Measurements from ENCODE around the gene UVRAG.

Gene UVRAG

DNA sequence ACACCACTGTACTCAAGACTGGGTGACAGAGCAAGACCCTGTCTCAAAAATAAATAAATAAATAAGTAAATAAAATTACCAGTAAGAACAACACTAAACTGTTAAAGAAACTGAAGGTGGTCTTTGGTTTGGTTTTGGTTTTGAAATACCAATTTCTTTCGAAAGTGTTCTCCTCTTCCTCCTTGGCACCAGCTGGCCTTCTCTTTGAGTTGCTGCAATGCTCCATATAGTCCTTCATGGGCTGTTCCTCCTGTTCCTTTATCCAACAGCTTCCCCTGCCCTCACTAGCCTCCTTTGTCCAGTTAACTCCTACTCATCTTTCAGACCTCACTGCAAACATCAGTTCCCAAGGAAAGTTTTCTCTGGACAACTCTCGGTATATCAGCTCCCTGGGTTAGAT is 5.0 kb upstream of the UVRAG start:
- DNase-seq (ENCODE audit: low spot score) = no peak

DNA sequence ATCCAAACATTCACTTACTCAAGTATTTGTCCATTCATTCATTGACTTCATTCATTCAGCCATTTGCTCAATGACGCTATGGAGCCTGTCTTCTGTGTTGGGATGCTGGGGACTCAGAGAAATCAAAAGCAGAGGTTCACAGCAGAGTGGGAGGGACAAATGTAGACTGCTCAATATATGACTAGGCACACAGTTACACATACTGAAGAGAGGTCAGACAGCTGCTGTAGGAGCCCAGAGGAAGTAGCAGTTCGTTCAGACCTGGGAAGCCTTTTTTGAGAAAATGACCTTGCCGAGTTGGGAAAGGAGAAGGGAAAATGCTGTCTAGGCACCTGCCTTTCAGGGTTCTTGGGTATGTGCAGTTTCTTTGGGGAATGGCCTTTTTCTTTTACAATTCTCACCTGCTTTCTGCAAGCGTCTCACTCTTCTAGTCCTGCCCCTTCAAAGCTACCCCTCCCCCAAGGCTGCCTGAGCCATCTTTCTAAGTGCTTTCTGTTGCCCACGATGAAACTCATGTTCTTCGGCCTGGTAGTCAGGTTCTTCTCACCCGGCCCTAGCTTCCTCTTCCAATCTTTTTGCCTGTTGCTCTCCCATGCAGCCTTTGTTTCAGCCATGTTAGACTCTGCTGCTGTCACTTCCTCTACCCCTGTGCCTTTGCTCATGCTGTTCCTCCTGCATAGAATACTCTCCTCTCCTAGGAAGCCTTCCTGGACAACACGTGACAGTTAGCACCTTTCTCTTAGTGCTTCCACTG is 4.2 kb upstream of the UVRAG start:
- no peak for DNase-seq (ENCODE audit: low spot score)

DNA sequence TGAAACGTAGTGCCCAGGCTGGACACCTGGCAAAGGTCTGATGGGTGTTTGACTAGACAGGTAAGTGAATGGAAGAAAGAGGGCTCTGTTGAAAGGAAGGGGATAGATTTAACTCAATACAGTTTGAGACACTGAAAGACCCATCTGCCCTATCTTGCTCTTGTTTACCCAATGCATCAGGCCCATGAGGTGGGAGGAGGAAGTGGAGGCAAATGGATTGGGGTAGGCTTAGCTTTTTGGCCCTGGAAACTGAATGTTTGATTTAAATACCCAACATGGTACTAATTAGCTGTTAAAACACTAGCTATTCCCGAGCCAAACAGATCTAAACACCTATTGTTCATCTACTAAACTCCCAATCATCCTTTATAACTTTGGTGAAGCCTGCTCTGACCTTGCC is 3.5 kb upstream of the UVRAG start:
- DNase-seq (ENCODE audit: low spot score) = no peak

DNA sequence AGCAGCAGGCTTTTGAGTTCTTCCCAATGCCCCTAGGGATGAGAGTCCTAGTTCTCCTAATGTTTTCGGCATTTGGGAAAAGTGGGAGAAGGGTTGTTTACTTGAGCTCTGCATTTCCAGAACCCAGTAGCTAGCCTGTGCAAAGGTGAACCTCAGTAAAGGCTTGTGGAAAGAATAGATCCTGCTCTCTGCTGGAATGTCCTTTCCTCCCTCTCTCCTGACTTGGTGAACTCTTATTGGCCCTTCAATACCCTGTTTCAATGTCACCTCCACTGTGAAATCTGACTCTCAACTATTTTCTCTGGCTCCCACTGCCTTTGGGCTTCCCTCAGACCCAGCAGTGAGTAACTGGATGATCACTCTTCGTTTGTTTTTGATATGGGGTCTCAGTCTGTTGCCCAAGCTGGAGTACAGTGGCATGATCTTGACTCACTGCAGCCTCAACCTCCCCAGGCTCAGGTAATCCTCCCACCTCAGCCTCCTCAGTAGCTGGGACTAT is 2.4 kb upstream of the UVRAG start:
- DNase-seq (ENCODE audit: low spot score) = no peak

DNA sequence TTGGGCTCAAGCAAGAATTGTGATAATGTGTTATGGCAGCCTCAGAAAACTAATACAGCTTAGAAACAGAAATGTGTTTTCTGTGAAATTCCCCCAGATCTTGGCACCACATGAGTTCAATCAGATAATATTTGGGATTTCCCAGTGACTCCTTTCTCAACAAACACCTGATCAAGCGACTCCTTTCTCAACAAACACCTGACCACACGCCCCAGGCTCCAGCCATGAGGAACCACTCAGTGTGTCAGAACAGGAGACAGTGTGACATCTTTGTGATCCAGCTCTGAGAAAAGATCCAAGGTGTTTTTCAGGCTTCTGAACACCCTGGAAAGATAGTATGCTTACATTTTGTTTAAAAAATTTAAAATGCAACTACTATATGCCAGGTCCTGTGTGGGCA is 1.9 kb upstream of the UVRAG start:
- no peak for DNase-seq (ENCODE audit: low spot score)

DNA sequence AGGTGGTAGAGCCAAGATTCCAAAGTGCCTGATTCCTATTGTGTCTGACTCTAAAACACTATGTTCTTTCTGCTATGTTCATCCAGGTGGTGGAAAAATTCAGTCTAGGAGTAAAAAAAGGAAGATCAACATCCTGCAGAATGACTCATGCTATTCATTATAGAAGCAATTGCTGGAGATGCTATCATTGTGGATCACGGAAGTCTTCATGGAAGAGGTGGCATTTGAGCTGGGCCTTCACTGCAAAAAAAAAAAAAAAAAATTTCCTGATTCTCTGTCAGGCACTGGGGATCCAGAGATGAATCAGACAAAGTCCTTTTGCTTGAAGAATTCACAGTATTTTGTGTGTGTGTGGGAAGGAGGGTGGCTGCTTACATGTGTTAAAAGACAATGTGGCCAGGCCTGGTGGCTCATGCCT is 1.4 kb upstream of the UVRAG start:
- no peak for DNase-seq (ENCODE audit: low spot score)

DNA sequence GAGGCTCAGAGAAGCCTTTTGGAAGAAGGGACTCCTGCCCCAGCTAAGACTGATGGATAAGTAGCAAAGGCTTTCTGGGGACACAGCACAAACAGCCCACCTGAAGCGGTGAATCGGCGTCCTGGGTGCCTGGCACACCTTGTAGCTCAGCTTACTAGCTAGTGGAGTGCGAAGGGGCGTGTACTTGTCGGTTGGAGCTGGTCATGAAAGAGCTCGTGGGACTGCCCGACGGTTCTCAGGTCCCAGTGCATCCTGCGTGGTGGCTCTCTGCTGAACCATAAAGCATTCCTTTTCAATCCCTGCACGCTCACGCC is 690 bp upstream of the UVRAG start:
- DNase-seq (ENCODE audit: low spot score) = no peak

DNA sequence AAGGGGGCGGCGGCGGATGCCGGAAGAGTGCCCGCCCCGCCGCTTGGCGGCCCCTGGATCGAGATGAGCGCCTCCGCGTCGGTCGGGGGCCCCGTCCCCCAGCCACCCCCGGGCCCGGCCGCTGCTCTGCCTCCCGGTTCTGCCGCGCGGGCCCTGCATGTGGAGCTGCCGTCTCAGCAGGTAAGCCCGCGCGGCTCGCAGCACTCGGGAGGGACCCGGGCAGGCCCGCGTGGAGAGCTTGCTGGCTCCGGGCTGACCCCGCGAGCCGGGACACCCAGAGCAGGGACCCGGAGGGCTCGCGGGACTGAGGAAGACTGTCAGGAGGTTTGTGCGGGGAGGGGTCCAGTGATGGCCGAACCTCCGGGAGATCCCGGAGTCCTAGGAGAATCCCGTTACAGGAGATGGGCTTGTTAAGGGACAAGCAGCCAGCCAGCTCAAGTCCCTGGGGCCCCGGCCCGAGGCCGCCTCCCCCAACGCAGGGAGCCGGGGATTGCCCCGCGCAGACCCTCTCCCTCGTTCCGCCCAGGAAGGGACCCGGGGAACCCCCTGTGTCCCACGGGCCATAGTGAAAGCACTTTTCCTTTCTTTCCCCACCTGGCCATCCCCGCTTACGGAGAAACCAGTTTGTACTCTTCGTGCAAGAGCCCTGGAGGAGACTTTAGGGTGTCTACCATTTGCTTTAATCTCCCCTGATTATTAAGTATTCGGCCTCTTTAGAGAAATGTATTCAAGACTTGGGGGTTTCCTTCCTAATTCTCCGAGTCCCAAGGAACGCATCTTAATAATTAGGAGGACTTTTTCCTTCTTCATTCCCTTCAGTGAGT is 547 bp downstream of the UVRAG start:
- no peak for DNase-seq (ENCODE audit: low spot score)

DNA sequence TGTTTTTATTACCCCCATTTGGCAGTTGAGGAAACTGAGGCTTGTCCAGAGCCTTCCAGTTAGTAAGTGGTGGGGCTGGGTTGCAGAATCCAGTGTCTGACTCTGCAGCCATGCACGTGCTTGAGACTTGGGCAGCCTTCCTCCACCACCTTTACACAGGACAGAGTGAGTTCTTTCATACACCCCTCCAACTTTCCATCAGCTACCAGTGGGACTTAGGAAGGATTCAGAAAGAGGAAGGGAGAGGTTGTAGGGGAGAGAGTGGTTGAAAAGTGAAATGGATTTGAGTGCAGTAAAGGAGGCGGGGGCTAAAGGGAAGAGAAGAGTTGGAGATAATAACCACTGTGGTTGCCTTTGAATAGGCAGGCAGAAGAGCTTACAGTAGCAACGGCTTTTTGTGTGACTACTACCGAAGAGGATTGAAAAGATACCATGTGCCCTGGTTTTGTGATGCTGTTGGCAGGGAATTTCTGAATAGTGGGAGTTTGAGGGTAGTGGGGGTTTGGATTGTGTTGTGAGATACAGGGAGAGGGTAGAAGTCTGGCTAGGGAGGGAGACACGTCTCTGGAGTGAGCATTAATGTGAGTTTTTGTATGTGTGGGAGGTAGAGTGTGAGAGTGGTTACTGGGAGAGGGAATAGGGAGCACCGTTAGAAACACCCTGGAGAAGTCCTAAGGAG is 1.7 kb downstream of the UVRAG start:
- no peak for DNase-seq (ENCODE audit: low spot score)

DNA sequence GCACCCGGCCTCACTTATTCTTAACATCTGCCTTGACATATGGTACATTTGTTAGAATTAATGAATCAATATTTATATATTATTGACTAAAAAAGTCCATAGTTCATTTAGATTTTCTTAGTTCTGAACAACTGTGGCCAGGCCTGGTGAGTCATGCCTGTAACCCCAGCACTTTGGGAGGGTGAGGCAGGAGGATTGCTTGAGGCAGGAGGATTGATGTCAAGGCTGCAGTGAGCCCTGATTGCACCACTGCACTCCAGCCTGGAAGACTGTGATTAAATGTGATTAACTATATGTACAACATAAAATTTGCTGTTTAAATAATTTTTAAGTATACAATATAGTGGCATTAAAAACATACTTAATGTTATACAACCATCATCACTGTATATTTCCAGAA is 5.6 kb downstream of the UVRAG start:
- no peak for DNase-seq (ENCODE audit: low spot score)

DNA sequence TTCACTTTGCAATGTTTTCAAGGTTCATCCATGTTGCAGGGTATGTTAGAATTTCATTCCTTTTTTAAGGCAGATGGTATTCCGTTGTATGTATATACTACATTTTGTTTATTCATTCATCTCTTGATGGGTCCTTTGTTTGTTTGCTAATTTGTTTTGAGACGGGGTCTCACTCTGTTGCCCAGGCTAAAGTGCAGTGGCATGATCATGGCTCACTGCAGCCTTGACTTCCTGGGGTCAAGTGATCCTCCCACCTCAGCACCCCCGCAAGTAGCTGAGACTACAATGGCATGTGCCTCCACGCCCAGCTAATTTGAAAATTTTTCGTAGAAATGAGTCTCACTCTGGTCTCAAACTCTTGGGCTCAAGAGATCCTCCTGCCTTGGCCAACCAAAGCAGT is 6.2 kb downstream of the UVRAG start:
- DNase-seq (ENCODE audit: low spot score) = no peak

DNA sequence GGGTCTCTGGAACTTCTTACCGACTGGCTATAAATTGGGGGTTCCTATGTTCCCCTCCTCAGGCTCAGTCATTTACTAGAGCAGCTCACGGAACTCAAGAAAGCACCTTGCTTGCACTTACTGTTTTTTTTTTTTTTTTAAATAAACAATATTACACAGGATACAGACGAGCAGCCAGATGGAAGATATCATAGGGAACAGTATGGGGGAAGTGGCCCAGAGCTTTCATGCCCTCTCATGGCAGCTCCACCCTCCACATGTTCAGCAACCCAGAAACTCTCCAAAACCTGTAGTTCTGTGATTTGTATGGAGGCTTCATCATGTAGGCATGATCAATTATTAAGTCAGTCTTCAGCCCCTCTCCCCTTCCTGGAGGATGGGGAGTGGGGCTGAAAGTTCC is 7.5 kb downstream of the UVRAG start:
- no peak for DNase-seq (ENCODE audit: low spot score)

DNA sequence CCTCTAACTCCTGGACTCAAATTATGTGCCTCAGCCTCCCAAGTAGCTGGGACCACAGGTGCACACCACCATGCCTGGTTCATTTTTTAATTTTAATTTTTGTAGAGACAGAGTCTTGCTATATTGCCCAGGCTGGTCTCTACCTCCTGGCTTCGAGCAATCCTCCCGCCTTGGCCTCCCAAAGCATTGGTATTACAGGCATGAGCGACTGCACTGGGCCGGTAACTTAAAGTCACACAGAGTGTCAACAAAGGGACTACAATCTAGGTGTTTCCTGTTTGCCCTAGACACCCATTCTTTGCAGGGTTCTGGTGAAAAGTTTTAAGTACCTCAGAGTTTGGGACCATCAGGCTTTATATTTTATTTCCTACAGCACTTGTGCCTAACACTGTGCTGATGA is 8.4 kb downstream of the UVRAG start:
- DNase-seq (ENCODE audit: low spot score) = no peak

DNA sequence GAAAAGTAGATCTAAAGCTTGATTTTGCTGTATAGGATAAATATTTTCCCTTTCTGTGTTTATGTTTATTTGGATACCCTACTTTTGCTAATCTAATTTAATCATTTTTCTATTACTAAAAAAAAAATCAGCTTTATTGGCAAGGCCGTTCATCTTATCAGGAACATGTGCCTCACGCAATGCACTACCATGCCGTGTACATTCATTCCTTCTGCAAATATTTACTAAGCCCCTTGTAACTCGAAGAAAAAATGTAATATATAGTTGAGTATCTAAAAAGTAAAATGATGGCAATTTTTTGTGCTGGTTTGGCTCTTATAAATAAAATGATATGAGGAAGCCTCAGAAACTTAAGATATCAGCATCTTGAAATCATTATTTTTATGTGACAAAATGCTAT is 8.9 kb downstream of the UVRAG start:
- no peak for DNase-seq (ENCODE audit: low spot score)

DNA sequence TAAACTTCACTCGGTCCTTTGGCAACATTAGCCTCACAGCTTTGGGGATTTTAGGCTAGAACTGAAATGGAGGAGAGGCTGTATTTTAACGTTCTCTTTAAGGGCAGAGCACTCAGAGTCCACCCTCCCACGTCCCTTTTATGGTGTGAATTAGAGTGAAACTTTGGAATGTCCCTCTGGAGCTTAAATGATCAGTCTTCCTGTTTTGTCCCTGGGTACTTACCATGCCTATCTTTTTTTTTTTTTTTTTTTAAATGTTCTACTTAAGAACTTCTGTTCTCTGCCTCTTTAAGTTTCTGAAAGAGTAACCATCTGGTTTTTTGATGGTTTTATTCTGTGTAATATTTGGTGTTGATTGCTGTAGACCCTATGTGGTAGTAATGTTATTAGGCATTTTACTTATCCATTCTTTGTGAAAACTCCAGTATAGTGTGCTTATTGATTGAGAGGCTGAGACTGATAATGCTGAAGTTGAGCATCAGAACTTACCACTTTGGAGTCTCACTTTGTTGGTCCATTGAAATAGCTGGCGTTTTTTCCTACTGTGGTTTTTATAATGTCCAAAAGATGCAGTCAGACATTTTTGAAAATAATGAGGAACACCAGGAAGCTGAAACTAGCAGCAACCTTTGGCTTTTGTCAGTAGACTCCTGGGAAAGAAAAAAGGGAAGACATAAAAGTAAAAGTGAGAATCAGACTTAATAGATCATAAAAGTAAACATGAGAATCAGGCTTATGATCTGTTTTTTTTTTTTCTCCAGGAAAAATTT is 11.6 kb downstream of the UVRAG start:
- no peak for DNase-seq (ENCODE audit: low spot score)

DNA sequence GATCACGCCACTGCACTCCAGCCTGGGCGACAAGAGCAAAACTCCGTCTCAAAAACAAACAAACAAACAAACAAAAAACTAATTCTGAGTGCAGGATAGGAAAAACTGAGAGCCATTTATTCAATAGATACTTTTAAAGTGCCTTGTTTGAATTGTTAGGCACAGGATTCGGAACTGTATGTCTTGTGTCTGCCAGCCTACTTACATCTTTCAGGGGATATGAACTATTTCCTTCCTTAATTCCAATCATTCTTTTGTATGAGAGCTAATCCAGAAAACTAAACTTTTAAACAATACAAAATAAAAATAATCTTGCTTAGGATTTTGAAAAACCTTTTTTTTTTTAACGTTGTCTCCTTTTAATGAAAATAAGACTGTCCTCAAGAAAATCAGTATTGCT is 12.6 kb downstream of the UVRAG start:
- no peak for DNase-seq (ENCODE audit: low spot score)

DNA sequence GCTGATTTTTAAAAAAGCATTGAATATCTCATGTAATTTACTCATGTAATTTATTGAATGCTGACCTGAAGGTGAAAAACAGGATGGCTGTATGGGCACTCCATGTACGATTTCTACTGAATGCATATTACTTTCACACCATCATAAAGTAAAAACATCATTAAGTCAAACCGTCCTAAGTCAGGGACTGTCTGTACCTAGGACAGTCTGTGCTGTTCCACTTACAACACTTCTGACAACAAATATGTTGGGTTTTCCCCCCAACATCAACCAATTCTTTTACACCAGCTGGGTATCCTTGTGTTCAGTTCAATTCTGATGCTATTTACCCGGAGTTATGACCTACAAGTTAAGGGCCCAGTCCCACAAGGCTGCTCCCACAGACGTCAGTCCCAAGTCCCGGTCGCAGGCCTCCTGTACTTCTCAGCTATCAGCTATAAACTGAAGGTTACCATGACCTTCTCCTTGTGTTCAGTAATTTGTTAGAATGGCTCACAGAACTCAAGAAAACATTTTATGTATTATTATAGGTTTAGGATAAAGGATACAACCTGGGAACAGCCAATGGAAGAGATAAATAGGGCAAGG is 17.0 kb downstream of the UVRAG start:
- DNase-seq (ENCODE audit: low spot score) = no peak

DNA sequence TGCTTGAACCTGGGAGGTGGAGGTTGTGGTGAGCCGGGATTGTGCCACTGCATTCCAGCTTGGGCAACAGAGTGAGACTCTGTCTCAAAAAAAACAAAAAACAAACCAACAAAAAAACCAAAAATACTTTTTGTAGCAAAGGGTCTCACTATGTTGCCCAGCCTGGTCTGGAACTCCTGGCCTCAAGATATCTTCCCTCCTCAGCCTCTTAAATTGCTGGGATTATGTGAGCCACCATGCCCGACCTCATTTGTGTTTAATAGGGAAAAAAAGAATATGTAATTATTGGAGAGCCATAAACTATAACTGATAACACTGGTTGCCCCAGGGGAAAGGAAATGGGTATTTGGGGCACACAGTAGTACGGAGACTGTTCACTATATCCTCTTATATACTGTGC is 19.7 kb downstream of the UVRAG start:
- no peak for DNase-seq (ENCODE audit: low spot score)

DNA sequence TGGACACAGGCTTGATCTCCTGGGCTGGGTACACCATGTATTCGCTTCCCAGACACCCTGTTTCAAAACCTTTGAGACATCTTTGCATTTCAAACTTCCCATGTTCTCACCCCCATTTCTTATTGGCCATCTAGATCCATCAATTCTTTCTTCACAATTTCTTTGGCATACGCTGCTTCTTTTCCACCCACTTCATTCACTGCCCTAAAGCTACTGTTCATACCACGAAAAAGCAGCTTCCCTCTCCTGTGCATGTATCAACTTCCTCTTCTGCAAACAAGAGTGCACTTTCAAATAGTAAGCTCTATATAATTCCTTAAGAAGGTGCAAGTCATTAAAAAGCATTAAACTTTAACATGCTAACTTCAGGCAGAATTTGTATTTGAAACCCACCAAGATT is 21.4 kb downstream of the UVRAG start:
- DNase-seq (ENCODE audit: low spot score) = no peak

DNA sequence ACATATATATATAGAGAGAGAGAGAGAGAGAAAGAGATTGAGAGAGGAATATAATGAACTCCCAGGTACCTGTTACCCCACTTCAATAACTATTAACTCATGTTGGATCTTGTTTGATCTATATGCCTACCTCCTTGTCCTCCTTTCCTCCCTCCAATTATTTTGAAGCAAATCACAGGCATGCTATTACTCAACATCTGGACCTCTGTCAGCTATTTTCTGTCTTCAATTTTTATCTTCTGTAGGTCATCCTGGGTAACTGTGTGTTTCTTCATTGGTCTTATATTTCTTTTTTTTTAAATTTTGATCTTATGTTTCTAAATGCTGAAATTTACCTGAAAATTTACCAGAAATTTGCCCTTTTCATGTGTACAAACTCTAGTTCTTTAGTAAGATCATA is 24.8 kb downstream of the UVRAG start:
- DNase-seq (ENCODE audit: low spot score) = no peak

DNA sequence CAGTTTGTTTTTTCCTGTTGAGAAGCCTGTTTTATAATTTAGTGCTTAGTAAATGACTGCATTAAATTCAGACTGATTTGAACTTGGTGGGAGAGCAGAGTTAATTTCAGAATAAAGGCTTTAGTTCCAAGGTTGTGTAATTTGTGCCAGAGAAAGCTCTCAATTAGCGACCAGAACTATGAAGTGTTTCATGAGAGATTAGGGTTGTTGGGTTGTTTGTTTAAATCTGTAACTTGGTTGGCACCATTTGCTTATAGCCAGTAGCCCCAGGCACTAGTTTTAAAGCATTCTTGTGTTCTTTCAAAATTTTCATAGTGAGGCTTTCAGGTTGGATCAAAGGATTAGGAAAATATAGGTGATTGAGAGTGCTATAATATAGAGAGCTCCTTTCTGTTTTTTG is 25.5 kb downstream of the UVRAG start:
- DNase-seq (ENCODE audit: low spot score) = no peak

DNA sequence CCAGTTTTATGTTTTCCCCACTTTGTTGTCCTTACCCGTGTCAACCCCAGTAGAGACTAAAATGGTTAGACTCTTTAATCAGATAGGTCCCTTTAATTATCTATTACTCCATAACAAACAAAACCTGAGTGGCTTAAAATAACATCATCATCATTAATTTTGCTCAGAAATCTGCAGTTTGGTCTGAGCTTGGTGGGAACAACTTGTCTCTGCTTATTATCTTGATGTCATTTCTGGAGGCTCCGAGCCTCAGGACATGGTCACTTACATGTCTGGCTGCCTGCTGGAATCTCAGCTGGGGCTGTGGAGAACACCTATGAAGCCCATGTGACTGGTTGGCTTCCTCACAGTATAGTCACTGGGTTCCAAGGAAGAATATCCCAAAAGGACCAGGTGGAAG is 26.7 kb downstream of the UVRAG start:
- DNase-seq (ENCODE audit: low spot score) = no peak

Data from left forelimb (tissue), 1 donor.